H1 (cell line): ENCODE data around the gene GRK5. TPM values are rescaled to one million over a fixed set of nuclear protein-coding genes. Genes with fewer than 3 reads are reported as not detected.

ENCODE experiments used
- CTCF ChIA-PET: fragments of 300-600 bp; sonication (Branson Sonifier 250); formaldehyde crosslinking; loops from one replicate; lab custom pipeline; 2021; ENCODE audit not compliant: partially characterized antibody; lab: Charles Lee
- POLR2A ChIA-PET: fragments of 300-600 bp; sonication (Branson Sonifier 250); formaldehyde crosslinking; loops from one replicate; lab custom pipeline; 2021; ENCODE audit warnings: inconsistent platforms; ENCODE audit not compliant: partially characterized antibody; lab: Charles Lee
- DNase-seq, 2 experiments: peaks; one replicate each; pipeline versions ENCODE4 v3.0.0 to v3.0.0-alpha.2; 2010 to 2022; ENCODE audit warnings: low spot score in 2 of 2, low read depth in 1 of 2, mixed read lengths in 1 of 2
- FAIRE-seq: peaks from 2 replicates; lab custom pipeline; 2011; peaks lifted over from hg19 to GRCh38; lab: Jason Lieb, UNC
- H2AFZ ChIP-seq: 2 replicates; pipeline ENCODE4 v1.8.1; 2012; ENCODE audit warnings: low read length, inconsistent platforms
- H2AK5ac ChIP-seq: 2 replicates; pipeline ENCODE4 v1.6.1; 2013; ENCODE audit warnings: low read depth, low read length
- H2BK120ac ChIP-seq: replicated peaks from 2 replicates; pipeline ENCODE3; 2013; ENCODE audit warnings: low read depth, low read length, inconsistent platforms
- H2BK12ac ChIP-seq: 2 replicates; pipeline ENCODE4 v1.6.1; 2013; ENCODE audit warnings: low read depth, low read length
- H2BK15ac ChIP-seq: 2 replicates; pipeline ENCODE4 v1.6.1; 2013; ENCODE audit warnings: low read length
- H2BK20ac ChIP-seq: 2 replicates; pipeline ENCODE4 v1.6.1; 2013; ENCODE audit warnings: low read length
- H2BK5ac ChIP-seq: 2 replicates; pipeline ENCODE4 v1.6.1; 2013; ENCODE audit warnings: low read depth, low read length
- H3K14ac ChIP-seq: 2 replicates; pipeline ENCODE4 v1.6.1; 2013; ENCODE audit warnings: inconsistent platforms; ENCODE audit not compliant: insufficient read length
- H3K18ac ChIP-seq: 2 replicates; pipeline ENCODE4 v1.6.1; 2013; ENCODE audit warnings: low read length; ENCODE audit errors: extremely low read depth
- H3K23ac ChIP-seq: 2 replicates; pipeline ENCODE4 v1.6.1; 2013; ENCODE audit warnings: inconsistent platforms; ENCODE audit not compliant: insufficient read length
- H3K23me2 ChIP-seq: 2 replicates; pipeline ENCODE4 v1.6.1; 2013; ENCODE audit warnings: low read depth, low read length
- H3K27ac ChIP-seq: 2 replicates; pipeline ENCODE4 v1.6.1; 2011; ENCODE audit warnings: low read depth, low read length, inconsistent platforms
- H3K27me3 ChIP-seq, 4 experiments: replicated peaks in 1 of 4; 1 replicate in 1 of 4; 2 replicates in 3 of 4; pipeline versions ENCODE4 v1.6.1 to v1.8.1; 2011 to 2013; ENCODE audit warnings: low read length in 3 of 4, mild to moderate bottlenecking in 3 of 4, inconsistent platforms in 2 of 4, mixed read lengths in 2 of 4, moderate library complexity in 1 of 4; ENCODE audit not compliant: control insufficient read depth in 3 of 4, insufficient read depth in 3 of 4; ENCODE audit errors: extremely low read depth in 1 of 4
- H3K36me3 ChIP-seq, 4 experiments: 2 replicates each; pipeline versions ENCODE4 v1.6.1 to v1.8.1; 2011 to 2013; ENCODE audit warnings: mild to moderate bottlenecking in 4 of 4, low read length in 3 of 4, moderate library complexity in 2 of 4, control low read depth in 1 of 4, inconsistent platforms in 1 of 4; ENCODE audit not compliant: insufficient read depth in 4 of 4, control insufficient read depth in 2 of 4
- H3K4ac ChIP-seq: replicated peaks from 2 replicates; pipeline ENCODE3; 2013; ENCODE audit warnings: low read length, low read depth, mixed read lengths, inconsistent platforms; ENCODE audit not compliant: insufficient read length
- H3K4me1 ChIP-seq, 4 experiments: replicated peaks in 1 of 4; 1 replicate in 1 of 4; 2 replicates in 3 of 4; pipeline versions ENCODE4 v1.6.1 to v1.8.1; 2011 to 2013; ENCODE audit warnings: low read length in 3 of 4, inconsistent platforms in 2 of 4, mixed read lengths in 1 of 4; ENCODE audit not compliant: insufficient read depth in 4 of 4, control insufficient read depth in 3 of 4
- H3K4me2 ChIP-seq, 2 experiments: 2 replicates each; pipeline versions ENCODE4 v1.6.1 to v1.8.1; 2011 to 2013; ENCODE audit warnings: low read depth in 2 of 2, low read length in 2 of 2, control low read depth in 1 of 2, inconsistent platforms in 1 of 2, mild to moderate bottlenecking in 1 of 2; ENCODE audit not compliant: insufficient read depth in 1 of 2
- H3K4me3 ChIP-seq, 4 experiments: fragments of 200-600, 300-600 bp in 1 of 4; sonication (generic), shearing (Covaris generic), sonication (Bioruptor Twin) in 1 of 4; 2 replicates each; pipeline versions ENCODE4 v1.5.1 to v1.8.1; 2011 to 2016; ENCODE audit warnings: low read length in 4 of 4, low read depth in 3 of 4, control low read depth in 2 of 4, inconsistent platforms in 2 of 4, mild to moderate bottlenecking in 2 of 4, mixed read lengths in 1 of 4, moderate library complexity in 1 of 4; ENCODE audit not compliant: insufficient read depth in 2 of 4; ENCODE audit errors: extremely low read depth in 1 of 4
- H3K56ac ChIP-seq: replicated peaks from 2 replicates; pipeline ENCODE3; 2013; ENCODE audit warnings: low read depth, mild to moderate bottlenecking, mixed read lengths, low read length, inconsistent platforms; ENCODE audit not compliant: insufficient read length
- H3K79me1 ChIP-seq: 2 replicates; pipeline ENCODE4 v1.6.1; 2013; ENCODE audit warnings: low read depth, low read length, control low read depth
- H3K79me2 ChIP-seq, 2 experiments: 2 replicates each; pipeline versions ENCODE4 v1.6.1 to v1.8.1; 2012 to 2013; ENCODE audit warnings: low read length in 2 of 2, mild to moderate bottlenecking in 2 of 2, inconsistent platforms in 1 of 2; ENCODE audit not compliant: insufficient read depth in 2 of 2, control insufficient read depth in 1 of 2
- H3K9ac ChIP-seq, 4 experiments: replicated peaks in 1 of 4; 1 replicate in 1 of 4; 2 replicates in 3 of 4; pipeline versions ENCODE4 v1.6.1 to v1.8.1; 2011 to 2013; ENCODE audit warnings: low read depth in 3 of 4, low read length in 3 of 4, control low read depth in 2 of 4, mild to moderate bottlenecking in 2 of 4, moderate library complexity in 2 of 4, inconsistent platforms in 1 of 4; ENCODE audit errors: extremely low read depth in 1 of 4
- H3K9me3 ChIP-seq, 2 experiments: 2 replicates each; pipeline versions ENCODE4 v1.6.1 to v1.8.1; 2012 to 2013; ENCODE audit warnings: mild to moderate bottlenecking in 2 of 2, moderate library complexity in 2 of 2, control low read depth in 1 of 2, inconsistent platforms in 1 of 2, low read depth in 1 of 2, low read length in 1 of 2, mixed read lengths in 1 of 2; ENCODE audit not compliant: insufficient read depth in 2 of 2
- H4K20me1 ChIP-seq, 2 experiments: replicated peaks in 1 of 2; 2 replicates each; pipeline versions ENCODE3 to v1.8.1; 2011 to 2013; ENCODE audit warnings: inconsistent platforms in 2 of 2, low read length in 2 of 2, mild to moderate bottlenecking in 1 of 2; ENCODE audit not compliant: insufficient read depth in 2 of 2, control insufficient read depth in 1 of 2
- H4K5ac ChIP-seq: 2 replicates; pipeline ENCODE4 v1.6.1; 2013; ENCODE audit warnings: low read length, low read depth, mixed read lengths, inconsistent platforms; ENCODE audit not compliant: insufficient read length
- H4K8ac ChIP-seq: 2 replicates; pipeline ENCODE4 v1.8.0; 2013; ENCODE audit warnings: mild to moderate bottlenecking, moderate library complexity, low read length, inconsistent platforms; ENCODE audit not compliant: insufficient read depth; ENCODE audit errors: extremely low read depth
- H4K91ac ChIP-seq: replicated peaks from 2 replicates; pipeline ENCODE3; 2013; ENCODE audit warnings: low read length, mixed read lengths, inconsistent platforms; ENCODE audit not compliant: insufficient read length
- BRCA1 ChIP-seq: IDR thresholded peaks from 2 replicates; pipeline ENCODE4 v1.6.1; 2012; ENCODE audit warnings: low read depth, low read length, improper control_type of control experiment
- CEBPB ChIP-seq: IDR thresholded peaks from 2 replicates; pipeline ENCODE4 v1.6.1; 2012; ENCODE audit warnings: low read depth, low read length
- CREB1 ChIP-seq: IDR thresholded peaks from 2 replicates; pipeline ENCODE4 v1.6.1; 2012; ENCODE audit warnings: inconsistent platforms
- CTBP2 ChIP-seq: IDR thresholded peaks from 2 replicates; pipeline ENCODE4 v1.7.0; 2011; ENCODE audit warnings: borderline replicate concordance, mild to moderate bottlenecking, moderate library complexity, mixed read lengths, low read length; ENCODE audit not compliant: insufficient read depth, insufficient read length
- EZH2 ChIP-seq: fragments of 200-600 bp; sonication (generic); IDR thresholded peaks from 2 replicates; pipeline ENCODE4 v1.7.1; 2012; ENCODE audit warnings: low read depth, mild to moderate bottlenecking, moderate library complexity, low read length, inconsistent platforms; ENCODE audit not compliant: severe bottlenecking
- JUND ChIP-seq: IDR thresholded peaks from 2 replicates; pipeline ENCODE4 v1.6.1; 2011; ENCODE audit warnings: mild to moderate bottlenecking, improper control_type of control experiment, low read length
- KDM5A ChIP-seq: fragments of 200-600 bp; IDR thresholded peaks from 2 replicates; pipeline ENCODE4 v1.7.1; 2012; ENCODE audit warnings: mild to moderate bottlenecking, low read length, inconsistent platforms, mixed read lengths
- PHF8 ChIP-seq: fragments of 200-600 bp; sonication (generic); conservative IDR thresholded peaks from 2 replicates; pipeline ENCODE4 v1.7.1; 2012; ENCODE audit warnings: low read depth, mild to moderate bottlenecking, inconsistent platforms, low read length, moderate library complexity
- POLR2AphosphoS5 ChIP-seq: IDR thresholded peaks from 2 replicates; pipeline ENCODE4 v1.6.1; 2011; ENCODE audit warnings: low read depth, low read length
- SIX5 ChIP-seq: IDR thresholded peaks from 2 replicates; pipeline ENCODE4 v1.6.1; 2011; ENCODE audit warnings: mild to moderate bottlenecking, low read depth, low read length
- SP4 ChIP-seq: IDR thresholded peaks from 2 replicates; pipeline ENCODE4 v1.6.1; 2012; ENCODE audit warnings: low read length, inconsistent platforms
- SRF ChIP-seq: IDR thresholded peaks from 2 replicates; pipeline ENCODE4 v1.6.1; 2011; ENCODE audit warnings: mild to moderate bottlenecking, low read depth, low read length, moderate library complexity
- WGBS, 2 experiments: shearing (Covaris generic) in 1 of 2; methylation state at CpG; one replicate each; pipeline versions ENCODE4 v1.1.6 to v1.1.7; 2013 to 2015; ENCODE audit warnings: low lambda C conversion rate in 2 of 2, mixed read lengths in 2 of 2, inconsistent platforms in 1 of 2, low coverage in 1 of 2, missing lambda C conversion rate in 1 of 2; ENCODE audit not compliant: insufficient replicate concordance in 2 of 2, insufficient coverage in 1 of 2, insufficient read length in 1 of 2; ENCODE audit errors: extremely low coverage in 1 of 2, missing lambda C conversion rate in 1 of 2; 5-methylcytosine and 5-hydroxymethylcytosine counted together
- polyA plus RNA-seq, 7 experiments: library from polyadenylated mRNA; depleted of rRNA in 3 of 7; stranded (reverse) in 5 of 7; unstranded in 2 of 7; fragments of >200 nt in 5 of 7; fragments of 200-250 nt in 2 of 7; gene quantifications; 1 replicate in 5 of 7; 2 replicates in 1 of 7; 4 replicates in 1 of 7; pipeline versions ENCODE4 v1.2.1 to v1.2.3, GENCODE V29; 2011 to 2013; ENCODE audit warnings: missing spikeins in 2 of 7, mixed read lengths in 2 of 7
- total RNA-seq: library from RNA; stranded (reverse); fragmentation: NEBNext Ultra II Directional; extraction: Animal tissue kit (Norgen Biotek cat#: 25700); gene quantifications from 2 replicates; pipeline ENCODE4 v1.2.1, GENCODE V29; 2021

Gene GRK5
- total and polyA plus RNA-seq, 2 of the 8 experiments (the other 6 are each of a cell fraction or from before 2014, with no cell fraction given): 0.54 to 2.5 TPM

DNA sequence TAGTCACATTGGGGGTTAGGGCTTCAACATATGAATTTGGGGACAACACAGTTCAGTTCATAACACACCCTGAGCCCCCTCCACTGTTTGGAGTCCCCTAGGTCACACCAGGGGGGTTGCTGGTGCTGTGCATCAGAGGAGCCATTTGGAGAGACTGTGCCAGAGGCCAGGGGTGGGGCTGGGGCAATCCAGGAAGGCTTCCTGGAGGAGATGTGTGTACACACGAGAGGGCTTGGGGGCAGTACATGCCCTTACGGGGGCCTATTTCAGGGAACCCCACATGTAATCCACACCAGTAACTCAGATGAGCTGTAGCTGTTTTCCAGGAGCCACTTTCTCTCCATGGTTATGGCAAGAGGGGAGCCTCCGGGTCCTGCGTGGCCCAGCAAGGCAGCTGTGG lies 151.7 kb downstream of the GRK5 start:
- Histone ChIP-seq H2BK15ac (no peak overlapping the region), H4K91ac (no peak overlapping the region), H3K18ac (no peak overlapping the region), H3K4me1 (no peaks in the 10 kb centered on the region), H4K8ac (no peak overlapping the region), H3K4me2 (no peak overlapping the region), H3K9me3 (peaks cover 20 to 27% of the 10 kb centered on the region in 2 experiments), H3K79me2 (no peaks in the 10 kb centered on the region), H3K23me2 (no peaks in the 10 kb centered on the region), H2BK20ac (no peak overlapping the region), H2AFZ (no peak overlapping the region), H3K56ac (no peak overlapping the region), H2BK5ac (no peak overlapping the region; the same call in 1 of the 2 replicates)
- CTCF ChIA-PET: interaction anchor here (1.2 to 4.0 kb wide), 2 partner anchors 59 to 161 kb away, joined by 3 to 13 read pairs; no protein-coding TSS in a partner anchor
- FAIRE-seq: no peak
- TF ChIP-seq SIX5 (no peak), EZH2 (no peak), SP4 (no peak), CREB1 (no peak), CEBPB (no peak), KDM5A (no peak), SRF (no peak), POLR2AphosphoS5 (no peak), CTBP2 (no peak), JUND (no peak), PHF8 (no peak), BRCA1 (no peak)
- TF ChIP-seq, all 59 proteins: peak for 0
- no peak overlapping the region for H3K23ac ChIP-seq
- no peak overlapping the region for H2BK12ac ChIP-seq
- no peak overlapping the region for H2BK120ac ChIP-seq
- no peak overlapping the region for H2AK5ac ChIP-seq
- POLR2A ChIA-PET: no interaction called here
- H3K27me3 ChIP-seq: no peaks in the 10 kb centered on the region
- H3K14ac ChIP-seq: no peak overlapping the region
- H4K5ac ChIP-seq: no peak overlapping the region
- H3K4ac ChIP-seq: no peak overlapping the region
- H3K4me3 ChIP-seq: no peak overlapping the region
- H3K79me1 ChIP-seq: no peaks in the 10 kb centered on the region
- no peaks in the 10 kb centered on the region for H3K36me3 ChIP-seq
- 91% methylated on average over 4 of the region's 4 CpGs; no CpG with 5 or more reads in 1 of the 2 experiments for WGBS, 2 experiments
- DNase-seq: no peak
- no peaks in the 10 kb centered on the region for H4K20me1 ChIP-seq
- H3K9ac ChIP-seq: no peak overlapping the region
- no peak overlapping the region for H3K27ac ChIP-seq
